ENCODE data around the gene TACO1. TPM values are rescaled to one million over a fixed set of nuclear protein-coding genes. Genes with fewer than 3 reads are reported as not detected.

Gene TACO1
- total RNA-seq, 2 donors from 2014 or later = 11.1 to 11.4 TPM

DNA sequence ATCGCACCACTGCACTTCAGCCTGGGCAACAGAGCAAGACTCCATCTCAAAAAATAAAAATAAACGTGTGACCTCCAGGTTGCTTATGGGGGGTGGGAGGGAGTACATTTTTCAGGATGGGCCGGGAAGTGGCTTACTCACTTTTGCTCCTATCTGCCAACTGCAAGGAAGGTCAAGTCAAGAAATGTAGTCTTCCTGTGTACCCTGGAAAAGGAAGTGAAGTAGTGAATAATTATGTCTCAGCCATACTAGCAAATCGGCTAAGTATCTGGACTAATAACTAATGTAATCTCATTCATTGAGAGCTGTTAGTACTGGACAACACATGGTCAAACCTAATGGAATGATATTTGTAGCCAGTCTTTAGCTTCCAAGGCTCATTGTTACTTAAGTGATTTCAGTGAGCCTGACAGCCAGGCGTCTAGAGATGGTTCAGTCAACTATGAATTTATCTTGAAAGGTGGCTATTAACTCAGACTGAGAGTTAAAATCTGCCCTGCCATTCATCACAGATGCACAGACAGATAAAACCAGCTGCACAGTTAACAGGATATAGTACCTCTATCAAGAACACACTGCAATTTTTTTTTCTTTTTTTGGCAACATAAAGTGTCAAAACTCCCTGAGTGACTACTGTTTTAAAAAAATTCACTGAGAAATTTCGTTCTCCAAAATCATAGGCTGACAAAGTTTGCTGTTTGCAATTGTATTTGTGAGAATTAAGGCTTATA, 3.7 kb upstream of the TACO1 start:
- DNase-seq (ENCODE audit: low spot score) (no peak), ATAC-seq (ENCODE audit: insufficient number of reproducible peaks, low FRiP score, low read depth) (no peak)
- H3K27me3 ChIP-seq (replicated peaks; ENCODE audit: insufficient read depth) = no peaks in the 10 kb centered on the region
- H3K4me1 ChIP-seq (ENCODE audit: control insufficient read depth in 1 of 2, low read depth in 2 of 2) = peaks cover 13 to 16% of the 10 kb centered on the region in 2 donors
- H3K27ac ChIP-seq = no peak overlapping the region
- TF ChIP-seq, protein P1, sequence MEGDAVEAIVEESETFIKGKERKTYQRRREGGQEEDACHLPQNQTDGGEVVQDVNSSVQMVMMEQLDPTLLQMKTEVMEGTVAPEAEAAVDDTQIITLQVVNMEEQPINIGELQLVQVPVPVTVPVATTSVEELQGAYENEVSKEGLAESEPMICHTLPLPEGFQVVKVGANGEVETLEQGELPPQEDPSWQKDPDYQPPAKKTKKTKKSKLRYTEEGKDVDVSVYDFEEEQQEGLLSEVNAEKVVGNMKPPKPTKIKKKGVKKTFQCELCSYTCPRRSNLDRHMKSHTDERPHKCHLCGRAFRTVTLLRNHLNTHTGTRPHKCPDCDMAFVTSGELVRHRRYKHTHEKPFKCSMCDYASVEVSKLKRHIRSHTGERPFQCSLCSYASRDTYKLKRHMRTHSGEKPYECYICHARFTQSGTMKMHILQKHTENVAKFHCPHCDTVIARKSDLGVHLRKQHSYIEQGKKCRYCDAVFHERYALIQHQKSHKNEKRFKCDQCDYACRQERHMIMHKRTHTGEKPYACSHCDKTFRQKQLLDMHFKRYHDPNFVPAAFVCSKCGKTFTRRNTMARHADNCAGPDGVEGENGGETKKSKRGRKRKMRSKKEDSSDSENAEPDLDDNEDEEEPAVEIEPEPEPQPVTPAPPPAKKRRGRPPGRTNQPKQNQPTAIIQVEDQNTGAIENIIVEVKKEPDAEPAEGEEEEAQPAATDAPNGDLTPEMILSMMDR (IDR thresholded peaks at IDR 0.05) = no peak
- H3K4me3 ChIP-seq = no peak overlapping the region
- H3K36me3 ChIP-seq = peaks cover 2% of the 10 kb centered on the region
- H3K9me3 ChIP-seq = no peaks in the 10 kb centered on the region

DNA sequence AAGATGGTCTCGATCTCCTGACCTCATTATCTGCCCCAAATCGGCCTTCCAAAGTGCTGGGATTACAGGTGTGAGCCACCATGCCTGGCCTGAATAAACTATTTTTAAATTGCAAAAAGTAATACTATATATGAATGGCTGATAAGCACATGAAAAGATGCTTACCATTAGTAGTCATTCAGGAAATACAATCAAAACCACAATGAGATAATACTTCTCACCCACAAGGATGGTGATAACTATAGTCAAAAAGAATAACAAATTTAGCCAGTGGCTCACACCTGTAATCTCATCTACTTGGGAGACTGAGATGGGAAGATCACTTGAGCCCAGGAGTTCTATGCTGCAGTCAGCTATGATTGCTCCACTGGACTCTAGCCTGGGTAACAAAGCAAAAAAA, 2.4 kb upstream of the TACO1 start:
- H3K9me3 ChIP-seq = no peaks in the 10 kb centered on the region
- no peak for DNase-seq (ENCODE audit: low spot score)

DNA sequence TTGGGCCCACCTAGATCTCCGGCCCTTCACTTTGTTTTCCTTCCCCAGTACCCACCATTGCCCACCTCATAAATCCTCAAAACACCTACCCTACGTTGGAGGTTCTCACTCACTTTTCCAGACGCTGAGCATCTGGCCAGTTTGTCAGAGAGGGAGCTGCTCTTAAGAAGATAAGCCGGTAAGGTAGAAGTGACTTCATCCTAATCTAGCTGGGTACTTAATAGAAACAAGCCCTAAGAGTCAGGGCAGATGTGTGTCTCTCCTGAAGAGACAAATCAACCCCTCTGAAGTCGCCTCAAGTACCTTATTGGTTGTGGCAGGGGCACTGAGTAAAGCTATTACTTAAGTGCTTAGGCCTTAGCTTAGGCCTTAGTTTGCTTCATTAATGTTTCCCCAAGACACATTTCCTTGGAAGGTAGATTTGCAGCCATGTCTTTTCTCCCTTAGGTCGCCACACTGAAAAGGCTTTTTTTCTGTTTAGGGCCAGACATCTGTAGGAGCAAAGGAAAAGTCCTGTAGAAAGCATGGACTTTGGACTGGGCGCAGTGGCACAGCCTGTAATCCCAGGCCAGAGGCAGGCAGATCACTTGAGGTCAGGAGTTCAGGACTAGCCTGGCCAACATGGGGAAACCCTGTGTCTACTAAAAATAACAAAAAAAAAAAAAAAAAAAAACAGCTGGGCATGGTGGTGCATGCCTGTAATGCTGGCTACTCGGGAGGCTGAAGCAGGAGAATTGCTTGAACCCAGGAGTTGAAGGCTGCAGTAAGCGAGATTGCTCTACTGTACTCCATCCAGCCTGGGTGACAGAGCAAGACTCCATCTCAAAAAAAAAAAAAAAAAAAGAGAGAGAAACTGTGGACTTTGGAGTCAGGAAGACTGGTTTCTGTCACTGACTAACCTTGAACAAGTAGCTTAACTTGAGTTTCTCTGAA, 1.0 kb downstream of the TACO1 start:
- peaks cover 13 to 18% of the 10 kb centered on the region in 2 donors for H3K4me1 ChIP-seq (ENCODE audit: control insufficient read depth in 1 of 2, low read depth in 2 of 2)
- H3K4me3 ChIP-seq = peak overlapping the region; percentile 96
- H3K27me3 ChIP-seq (replicated peaks; ENCODE audit: insufficient read depth) = no peaks in the 10 kb centered on the region
- peak overlapping the region; percentile 70 to 83 for H3K27ac ChIP-seq
- DNase-seq (ENCODE audit: low spot score) (no peak), ATAC-seq (ENCODE audit: insufficient number of reproducible peaks, low FRiP score, low read depth) (no peak)
- peaks cover 14% of the 10 kb centered on the region for H3K36me3 ChIP-seq
- no peaks in the 10 kb centered on the region for H3K9me3 ChIP-seq
- TF ChIP-seq, protein P1 (IDR thresholded peaks at IDR 0.05) = no peak

More for the DNA sequence above, 2.4 kb upstream of the TACO1 start:
- Histone ChIP-seq H3K4me3 (no peak overlapping the region), H3K36me3 (peaks cover 2% of the 10 kb centered on the region), H3K4me1 (ENCODE audit: control insufficient read depth in 1 of 2, low read depth in 2 of 2) (peaks cover 13 to 18% of the 10 kb centered on the region in 2 donors), H3K27ac (no peak overlapping the region), H3K27me3 (replicated peaks; ENCODE audit: insufficient read depth) (no peaks in the 10 kb centered on the region)
- no peak for ATAC-seq (ENCODE audit: insufficient number of reproducible peaks, low FRiP score, low read depth)
- TF ChIP-seq, protein P1 (IDR thresholded peaks at IDR 0.05) = no peak

DNA sequence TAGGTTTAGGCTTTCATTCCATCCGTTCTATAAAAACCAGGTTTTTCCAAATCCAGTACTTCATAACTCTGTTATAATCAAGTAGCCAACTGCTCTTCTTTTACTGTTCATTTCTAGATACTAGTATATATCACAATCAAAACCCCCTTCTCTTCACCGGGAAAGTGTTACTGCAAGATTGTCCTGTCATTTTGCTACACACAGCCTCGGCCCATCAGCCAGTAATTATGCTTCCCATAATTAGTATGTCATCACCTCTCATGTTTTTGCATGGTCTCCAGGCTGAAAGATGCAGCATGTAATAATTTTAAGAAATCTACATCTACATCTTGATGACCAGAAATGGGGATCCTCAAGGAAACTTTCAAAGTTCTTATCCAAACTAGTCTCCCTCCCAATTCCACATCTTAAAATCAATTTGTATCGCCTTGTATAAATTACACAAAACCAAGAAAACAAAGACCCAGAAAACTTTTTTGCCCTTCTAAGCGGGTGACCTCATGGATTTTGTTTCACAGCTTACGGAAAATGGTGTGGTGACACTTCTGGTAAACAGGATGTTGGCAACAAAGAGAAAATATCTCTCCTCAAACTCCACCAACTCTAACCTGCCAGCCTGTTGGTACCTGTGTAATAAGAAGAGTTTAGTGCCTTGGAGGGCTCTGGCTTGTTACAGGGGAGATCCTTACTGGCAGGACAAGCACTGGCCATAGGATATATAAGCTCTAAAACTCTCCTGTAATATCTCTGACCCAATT, 9.3 kb downstream of the TACO1 start:
- no peaks in the 10 kb centered on the region for H3K9me3 ChIP-seq
- DNase-seq (ENCODE audit: low spot score) = no peak
- no peaks in the 10 kb centered on the region for H3K27me3 ChIP-seq (replicated peaks; ENCODE audit: insufficient read depth)
- no peak for ATAC-seq (ENCODE audit: insufficient number of reproducible peaks, low FRiP score, low read depth)
- TF ChIP-seq, protein P1 (IDR thresholded peaks at IDR 0.05) = no peak
- peaks cover 26% of the 10 kb centered on the region for H3K36me3 ChIP-seq
- H3K4me3 ChIP-seq = no peak overlapping the region
- H3K27ac ChIP-seq = no peak overlapping the region
- H3K4me1 ChIP-seq (ENCODE audit: control insufficient read depth in 1 of 2, low read depth in 2 of 2) = no peaks in the 10 kb centered on the region
